Activated CD8-positive, alpha-beta T cell treated with anti-CD3 and anti-CD28 coated beads for 36 hours (primary cell): ENCODE results near the gene ARHGEF28. TPM values are rescaled to one million over a fixed set of nuclear protein-coding genes. Genes with fewer than 3 reads are reported as not detected.

Experiments used
- ATAC-seq: fragments of 200-7000 bp; cut with Tn5 transposase; one replicate; pipeline ENCODE4 v1.10.0; 2021; ENCODE audit warnings: mild to moderate bottlenecking, moderate library complexity
- CTCF ChIA-PET: fragments of 350-600 bp; sonication (Branson Sonifier 250); formaldehyde crosslinking; loops from one replicate; lab custom pipeline; 2021; ENCODE audit warnings: antibody characterized with exemption; lab: Charles Lee
- POLR2A ChIA-PET: fragments of 350-600 bp; sonication (Branson Sonifier 250); formaldehyde crosslinking; loops from one replicate; lab custom pipeline; 2021; ENCODE audit warnings: antibody characterized with exemption; lab: Charles Lee
- DNase-seq: peaks from one replicate; pipeline ENCODE4 v3.0.0-alpha.2; 2020
- H3K27ac Mint-ChIP-seq: one replicate; pipeline ENCODE4 v1.8.0; 2021; ENCODE audit warnings: mild to moderate bottlenecking, mixed read lengths
- H3K27me3 Mint-ChIP-seq: one replicate; pipeline ENCODE4 v1.8.0; 2021; ENCODE audit warnings: mixed read lengths
- H3K36me3 Mint-ChIP-seq: one replicate; pipeline ENCODE4 v1.8.0; 2021; ENCODE audit warnings: low read depth, mixed read lengths
- H3K4me1 Mint-ChIP-seq: one replicate; pipeline ENCODE4 v1.8.0; 2021; ENCODE audit warnings: low read depth, mixed read lengths
- H3K4me3 Mint-ChIP-seq: one replicate; pipeline ENCODE4 v1.8.0; 2021; ENCODE audit warnings: mild to moderate bottlenecking, moderate library complexity, mixed read lengths
- H3K9me3 Mint-ChIP-seq: one replicate; pipeline ENCODE4 v1.8.0; 2021; ENCODE audit warnings: mixed read lengths
- CTCF ChIP-seq: fragments of 200-600 bp; IDR thresholded peaks from one replicate; pipeline ENCODE4 v1.8.0; 2022; ENCODE audit warnings: antibody characterized with exemption, mild to moderate bottlenecking
- intact Hi-C: fragments of 100-400 bp; cut with micrococcal nuclease; formaldehyde crosslinking; loops from one replicate; pipeline ENCODE4 v1.10.0; 2022
- total RNA-seq, 2 experiments: library from RNA; stranded (reverse); gene quantifications; one replicate each; pipeline ENCODE4 v1.2.3, GENCODE V29; 2021

Gene ARHGEF28
- total RNA-seq, 2 experiments from 2014 or later: 0.05 TPM; not detected in 1

GRCh38 chr5:73746608-73747007, 120.6 kb downstream of the ARHGEF28 start:
- POLR2A ChIA-PET: no interaction called here
- intact Hi-C loops: no loop called here
- H3K9me3 Mint-ChIP-seq: peaks cover 1% of the 10 kb centered on the region
- DNase-seq (no peak), ATAC-seq (no peak)
- CTCF ChIA-PET: interaction anchor here (1.4 kb wide), 1 partner anchor 46 kb away, joined by 4 read pairs; no protein-coding TSS in a partner anchor
- TF ChIP-seq CTCF: no peak
- no peak overlapping the region for H3K27ac Mint-ChIP-seq
- H3K4me1 Mint-ChIP-seq: no peaks in the 10 kb centered on the region
- no peak overlapping the region for H3K4me3 Mint-ChIP-seq
- H3K36me3 Mint-ChIP-seq: no peaks in the 10 kb centered on the region
- H3K27me3 Mint-ChIP-seq: peaks cover 15% of the 10 kb centered on the region

- intact Hi-C loops: no loop called here
- Mint-ChIP-seq H3K9me3 (peaks cover 1% of the 10 kb centered on the region), H3K27me3 (peaks cover 23% of the 10 kb centered on the region), H3K4me3 (no peak overlapping the region), H3K4me1 (no peaks in the 10 kb centered on the region), H3K36me3 (no peaks in the 10 kb centered on the region), H3K27ac (no peak overlapping the region)
- TF ChIP-seq CTCF: no peak
- POLR2A ChIA-PET: no interaction called here
- ATAC-seq (no peak), DNase-seq (no peak)
- CTCF ChIA-PET: no interaction called here
Observed at GRCh38 chr5:73747696-73748380, 121.8 kb downstream of the ARHGEF28 start.

GRCh38 chr5:73748510-73749400, 122.8 kb downstream of the ARHGEF28 start:
- ChIA-PET CTCF (no interaction called here), POLR2A (no interaction called here)
- ATAC-seq (no peak), DNase-seq (no peak)
- Mint-ChIP-seq H3K4me1 (no peaks in the 10 kb centered on the region), H3K27ac (no peak overlapping the region), H3K4me3 (no peak overlapping the region), H3K9me3 (peaks cover 1% of the 10 kb centered on the region), H3K27me3 (peaks cover 23% of the 10 kb centered on the region), H3K36me3 (no peaks in the 10 kb centered on the region)
- no peak for TF ChIP-seq CTCF
- intact Hi-C loops: no loop called here

GRCh38 chr5:73749485-73750270, 123.7 kb downstream of the ARHGEF28 start:
- intact Hi-C loops: no loop called here
- POLR2A ChIA-PET: no interaction called here
- CTCF ChIA-PET: no interaction called here
- Mint-ChIP-seq H3K27me3 (peaks cover 28% of the 10 kb centered on the region), H3K4me1 (no peaks in the 10 kb centered on the region), H3K9me3 (peaks cover 1% of the 10 kb centered on the region), H3K27ac (no peak overlapping the region), H3K36me3 (no peaks in the 10 kb centered on the region), H3K4me3 (no peak overlapping the region)
- no peak for ATAC-seq
- TF ChIP-seq CTCF: no peak
- DNase-seq: no peak
